ENCODE data around the gene ATP6V1G1. TPM values are rescaled to one million over a fixed set of nuclear protein-coding genes. Genes with fewer than 3 reads are reported as not detected.

The ATP6V1G1 gene
- total and polyA plus RNA-seq, 2 experiments from 2014 or later, result 166 to 509 TPM

GRCh38 chr9:114603248-114603647, 15.7 kb downstream of the ATP6V1G1 start:
- Mint-ChIP-seq H3K36me3 (ENCODE audit: low read depth) (peaks cover 43% of the 10 kb centered on the region), H3K9me3 (peaks cover 25% of the 10 kb centered on the region), H3K4me1 (no peaks in the 10 kb centered on the region), H3K4me3 (no peak overlapping the region), H3K27me3 (ENCODE audit: insufficient read depth, low read depth, poor library complexity) (peaks cover 4% of the 10 kb centered on the region), H3K27ac (no peak overlapping the region)
- Histone ChIP-seq H4K20me1 (replicated peaks; ENCODE audit: insufficient read depth) (no peaks in the 10 kb centered on the region), H2AFZ (no peak overlapping the region), H3K79me2 (replicated peaks; ENCODE audit: insufficient read depth) (no peaks in the 10 kb centered on the region), H3K27ac (ENCODE audit: low read depth) (no peak overlapping the region), H3F3A (replicated peaks; ENCODE audit: low read depth) (no peaks in the 10 kb centered on the region), H3K4me3 (no peak overlapping the region), H3K4me2 (no peak overlapping the region), H3K27me3 (ENCODE audit: insufficient read depth) (no peaks in the 10 kb centered on the region), H3K9me2 (ENCODE audit: insufficient read depth) (no peaks in the 10 kb centered on the region), H3K36me3 (ENCODE audit: insufficient read depth) (peaks cover 15% of the 10 kb centered on the region), H3K4me1 (ENCODE audit: insufficient read depth) (no peaks in the 10 kb centered on the region)
- DNase-seq (ENCODE audit: low spot score), result no peak
- ATAC-seq, result no peak
- TF ChIP-seq JUNB (IDR thresholded peaks at IDR 0.05; ENCODE audit: unreplicated experiment) (no peak), CREB1 (CRISPR knock-in tag; IDR thresholded peaks at IDR 0.05; ENCODE audit: low read depth) (no peak), ZNF114 (CRISPR knock-in tag; IDR thresholded peaks at IDR 0.05) (no peak), ZNF331 (CRISPR knock-in tag; IDR thresholded peaks at IDR 0.05; ENCODE audit: low read depth) (no peak), POLR2AphosphoS5 (IDR thresholded peaks at IDR 0.05; ENCODE audit: low read depth) (no peak), CTCF (conservative IDR thresholded peaks at IDR 0.05; ENCODE audit: low read depth in 2 of 2) (no peak)

- ATAC-seq, result no peak
- no peak for TF ChIP-seq NANOG (IDR thresholded peaks at IDR 0.05; ENCODE audit: borderline replicate concordance)
- no peak for TF ChIP-seq STAT1 (IDR thresholded peaks at IDR 0.05; ENCODE audit: unreplicated experiment)
- TF ChIP-seq REST (IDR thresholded peaks at IDR 0.05; ENCODE audit: unreplicated experiment), result no peak
- TF ChIP-seq ZNF462 (CRISPR knock-in tag; IDR thresholded peaks at IDR 0.05), result no peak
- TF ChIP-seq EZH2 (IDR thresholded peaks at IDR 0.05; ENCODE audit: low read depth, unreplicated experiment), result no peak
- TF ChIP-seq EZH2phosphoT487 (IDR thresholded peaks at IDR 0.05; ENCODE audit: unreplicated experiment), result no peak
- no peak for TF ChIP-seq CREB1 (CRISPR knock-in tag; IDR thresholded peaks at IDR 0.05; ENCODE audit: low read depth)
Observed at GRCh38 chr9:114604989-114605388, 17.4 kb downstream of the ATP6V1G1 start.

More at GRCh38 chr9:114604989-114605388, 17.4 kb downstream of the ATP6V1G1 start:
- no peak overlapping the region for H3K4me2 ChIP-seq
- no peaks in the 10 kb centered on the region; the same call in 1 of the 2 replicates for H3K36me3 ChIP-seq (ENCODE audit: insufficient read depth)
- H3K4me3 ChIP-seq, result no peak overlapping the region
- no peak overlapping the region for H3K4me3 Mint-ChIP-seq
- no peaks in the 10 kb centered on the region for H4K20me1 ChIP-seq (replicated peaks; ENCODE audit: insufficient read depth)
- no peaks in the 10 kb centered on the region for H3K4me1 ChIP-seq (ENCODE audit: insufficient read depth)
- H3K79me2 ChIP-seq (replicated peaks; ENCODE audit: insufficient read depth), result no peaks in the 10 kb centered on the region
- H3K27ac ChIP-seq (ENCODE audit: low read depth), result no peak overlapping the region
- no peaks in the 10 kb centered on the region for H3F3A ChIP-seq (replicated peaks; ENCODE audit: low read depth)
- peaks cover 11% of the 10 kb centered on the region for H3K27me3 Mint-ChIP-seq (ENCODE audit: insufficient read depth, low read depth, poor library complexity)
- no peak overlapping the region for H2AFZ ChIP-seq
- peaks cover 4% of the 10 kb centered on the region; the same call in 1 of the 2 replicates for H3K27me3 ChIP-seq (ENCODE audit: insufficient read depth)
- H3K4me1 Mint-ChIP-seq, result no peaks in the 10 kb centered on the region
- H3K9me3 Mint-ChIP-seq, result peaks cover 21% of the 10 kb centered on the region
- no peak overlapping the region for H3K27ac Mint-ChIP-seq
- no peaks in the 10 kb centered on the region for H3K9me2 ChIP-seq (ENCODE audit: insufficient read depth)
- DNase-seq (ENCODE audit: low spot score), result no peak
- peaks cover 30% of the 10 kb centered on the region for H3K36me3 Mint-ChIP-seq (ENCODE audit: low read depth)
